ENCODE measurements around the gene ITPR2. TPM values are rescaled to one million over a fixed set of nuclear protein-coding genes. Genes with fewer than 3 reads are reported as not detected.
A peak's percentile ranks its signal among the peaks of the same experiment; 100 is the strongest.

Gene ITPR2
- total RNA-seq, 1 donor from 2014 or later, result 71.7 TPM

GRCh38 chr12:26572137-26572536 is 260.9 kb downstream of the ITPR2 start:
- DNase-seq (ENCODE audit: low spot score) (no peak), ATAC-seq (no peak)
- intact Hi-C loops (cut with DNase I), result no loop called here

- intact Hi-C loops (cut with DNase I), result no loop called here
- DNase-seq (ENCODE audit: low spot score), result no peak
- no peak for ATAC-seq
Observed at GRCh38 chr12:26571560-26571959, 261.4 kb downstream of the ITPR2 start.

GRCh38 chr12:26567126-26567525 is 265.9 kb downstream of the ITPR2 start:
- intact Hi-C loops (cut with DNase I), result no loop called here
- ATAC-seq (peak; percentile 28), DNase-seq (ENCODE audit: low spot score) (no peak)

GRCh38 chr12:26566675-26567074 is 266.3 kb downstream of the ITPR2 start:
- DNase-seq (ENCODE audit: low spot score) (no peak), ATAC-seq (peak; percentile 71)
- intact Hi-C loops (cut with DNase I), result no loop called here

GRCh38 chr12:26566186-26566585 is 266.8 kb downstream of the ITPR2 start:
- ATAC-seq (no peak), DNase-seq (ENCODE audit: low spot score) (no peak)
- intact Hi-C loops (cut with DNase I), result no loop called here

GRCh38 chr12:26564391-26564790 is 268.6 kb downstream of the ITPR2 start:
- ATAC-seq (no peak), DNase-seq (ENCODE audit: low spot score) (no peak)
- intact Hi-C loops (cut with DNase I), result no loop called here

GRCh38 chr12:26563552-26563951 is 269.4 kb downstream of the ITPR2 start:
- DNase-seq (ENCODE audit: low spot score) (no peak), ATAC-seq (no peak)
- intact Hi-C loops (cut with DNase I), result no loop called here

GRCh38 chr12:26557326-26557725 is 275.7 kb downstream of the ITPR2 start:
- DNase-seq (ENCODE audit: low spot score), result no peak
- intact Hi-C loops (cut with DNase I), result no loop called here
- ATAC-seq, result no peak

GRCh38 chr12:26556916-26557315 is 276.1 kb downstream of the ITPR2 start:
- ATAC-seq (no peak), DNase-seq (ENCODE audit: low spot score) (no peak)
- intact Hi-C loops (cut with DNase I), result no loop called here

- intact Hi-C loops (cut with DNase I), result no loop called here
- ATAC-seq, result no peak
Observed at GRCh38 chr12:26555139-26555538, 277.9 kb downstream of the ITPR2 start.

GRCh38 chr12:26554332-26554731 is 278.7 kb downstream of the ITPR2 start:
- DNase-seq (ENCODE audit: low spot score), result no peak
- no peak for ATAC-seq
- intact Hi-C loops (cut with DNase I), result no loop called here

More at GRCh38 chr12:26555139-26555538, 277.9 kb downstream of the ITPR2 start:
- no peak for DNase-seq (ENCODE audit: low spot score)

- ATAC-seq, result no peak
- intact Hi-C loops (cut with DNase I), result no loop called here
- DNase-seq (ENCODE audit: low spot score), result no peak
Observed at GRCh38 chr12:26551385-26551784, 281.6 kb downstream of the ITPR2 start.

GRCh38 chr12:26548227-26548626 is 284.8 kb downstream of the ITPR2 start:
- intact Hi-C loops (cut with DNase I), result no loop called here
- DNase-seq (ENCODE audit: low spot score) (no peak), ATAC-seq (no peak)

- intact Hi-C loops (cut with DNase I), result no loop called here
- ATAC-seq (no peak), DNase-seq (ENCODE audit: low spot score) (no peak)
Observed at GRCh38 chr12:26546535-26547314, 286.3 kb downstream of the ITPR2 start.

- intact Hi-C loops (cut with DNase I), result no loop called here
- ATAC-seq (no peak), DNase-seq (ENCODE audit: low spot score) (no peak)
Observed at GRCh38 chr12:26539131-26539530, 293.9 kb downstream of the ITPR2 start.

- intact Hi-C loops (cut with DNase I), result no loop called here
- ATAC-seq (no peak), DNase-seq (ENCODE audit: low spot score) (no peak)
Observed at GRCh38 chr12:26537651-26538050, 295.3 kb downstream of the ITPR2 start.

GRCh38 chr12:26537126-26537525 is 295.9 kb downstream of the ITPR2 start:
- ATAC-seq (no peak), DNase-seq (ENCODE audit: low spot score) (no peak)
- intact Hi-C loops (cut with DNase I), result no loop called here

GRCh38 chr12:26535826-26536225 is 297.2 kb downstream of the ITPR2 start:
- intact Hi-C loops (cut with DNase I), result no loop called here
- ATAC-seq (no peak), DNase-seq (ENCODE audit: low spot score) (no peak)

GRCh38 chr12:26534071-26534470 is 298.9 kb downstream of the ITPR2 start:
- intact Hi-C loops (cut with DNase I), result loop anchor here (5.0 kb wide), 1 partner anchor 887 kb away; no protein-coding TSS in a partner anchor
- DNase-seq (ENCODE audit: low spot score) (no peak), ATAC-seq (no peak)

GRCh38 chr12:26533211-26533610 is 299.8 kb downstream of the ITPR2 start:
- intact Hi-C loops (cut with DNase I), result loop anchor here (5.0 kb wide), 1 partner anchor 886 kb away; no protein-coding TSS in a partner anchor
- ATAC-seq (no peak), DNase-seq (ENCODE audit: low spot score) (no peak)

- intact Hi-C loops (cut with DNase I), result loop anchor here (5.0 kb wide), 1 partner anchor 883 kb away; no protein-coding TSS in a partner anchor
- DNase-seq (ENCODE audit: low spot score), result no peak
- no peak for ATAC-seq
Observed at GRCh38 chr12:26530461-26530860, 302.5 kb downstream of the ITPR2 start.

Data from sciatic nerve (tissue), 2 donors.